ENCODE measurements around the gene ZNF107.
A peak's percentile ranks its signal among the peaks of the same experiment; 100 is the strongest.
"Not testable (repeated sequence)": the region's sequence is repeated elsewhere in the genome, so short reads cannot be mapped to it uniquely, and the experiment has no call there.

The ZNF107 gene

GRCh38 chr7:64666663-64667050 is 724 bp downstream of the ZNF107 start:
- Mint-ChIP-seq H3K4me1 (ENCODE audit: low read depth) (peaks cover 17% of the 10 kb centered on the region), H3K9me3 (peaks cover 43% of the 10 kb centered on the region), H3K4me3 (peak overlapping the region; percentile 97), H3K36me3 (ENCODE audit: low read depth) (peaks cover 44% of the 10 kb centered on the region), H3K27ac (peak overlapping the region; percentile 96), H3K27me3 (ENCODE audit: low read depth) (no peaks in the 10 kb centered on the region)

- peak overlapping the region; percentile 96 for H3K27ac Mint-ChIP-seq
- H3K36me3 Mint-ChIP-seq (ENCODE audit: low read depth): peaks cover 47% of the 10 kb centered on the region
- peak overlapping the region; percentile 97 for H3K4me3 Mint-ChIP-seq
- H3K27me3 Mint-ChIP-seq (ENCODE audit: low read depth): no peaks in the 10 kb centered on the region
- H3K4me1 Mint-ChIP-seq (ENCODE audit: low read depth): peaks cover 17% of the 10 kb centered on the region
- peaks cover 40% of the 10 kb centered on the region for H3K9me3 Mint-ChIP-seq
Measured at GRCh38 chr7:64667311-64667710, 1.4 kb downstream of the ZNF107 start.

GRCh38 chr7:64672414-64672813 is 6.5 kb downstream of the ZNF107 start:
- no peak overlapping the region for H3K4me3 Mint-ChIP-seq
- H3K27ac Mint-ChIP-seq: no peak overlapping the region
- H3K4me1 Mint-ChIP-seq (ENCODE audit: low read depth): peaks cover 8% of the 10 kb centered on the region

GRCh38 chr7:64685091-64685490 is 19.2 kb downstream of the ZNF107 start:
- Mint-ChIP-seq H3K4me1 (ENCODE audit: low read depth) (peaks cover 11% of the 10 kb centered on the region), H3K36me3 (ENCODE audit: low read depth) (peaks cover 27% of the 10 kb centered on the region), H3K27ac (no peak overlapping the region), H3K9me3 (peaks cover 15% of the 10 kb centered on the region), H3K27me3 (ENCODE audit: low read depth) (no peaks in the 10 kb centered on the region), H3K4me3 (no peak overlapping the region)

More at GRCh38 chr7:64672414-64672813, 6.5 kb downstream of the ZNF107 start:
- Mint-ChIP-seq H3K36me3 (ENCODE audit: low read depth) (peaks cover 81% of the 10 kb centered on the region), H3K9me3 (peaks cover 64% of the 10 kb centered on the region), H3K27me3 (ENCODE audit: low read depth) (no peaks in the 10 kb centered on the region)

- Mint-ChIP-seq H3K36me3 (ENCODE audit: low read depth) (peaks cover 27% of the 10 kb centered on the region), H3K9me3 (peaks cover 12% of the 10 kb centered on the region), H3K27ac (no peak overlapping the region), H3K4me3 (no peak overlapping the region), H3K27me3 (ENCODE audit: low read depth) (no peaks in the 10 kb centered on the region), H3K4me1 (ENCODE audit: low read depth) (peaks cover 11% of the 10 kb centered on the region)
Measured at GRCh38 chr7:64685741-64686140, 19.8 kb downstream of the ZNF107 start.

GRCh38 chr7:64686493-64687184 is 20.7 kb downstream of the ZNF107 start:
- peaks cover 35% of the 10 kb centered on the region for H3K36me3 Mint-ChIP-seq (ENCODE audit: low read depth)
- peaks cover 11% of the 10 kb centered on the region for H3K4me1 Mint-ChIP-seq (ENCODE audit: low read depth)
- no peak overlapping the region for H3K4me3 Mint-ChIP-seq
- H3K9me3 Mint-ChIP-seq: peaks cover 12% of the 10 kb centered on the region
- no peak overlapping the region for H3K27ac Mint-ChIP-seq
- no peaks in the 10 kb centered on the region for H3K27me3 Mint-ChIP-seq (ENCODE audit: low read depth)

- Mint-ChIP-seq H3K4me3 (no peak overlapping the region), H3K9me3 (peaks cover 18% of the 10 kb centered on the region), H3K36me3 (ENCODE audit: low read depth) (peaks cover 40% of the 10 kb centered on the region), H3K4me1 (ENCODE audit: low read depth) (peaks cover 11% of the 10 kb centered on the region), H3K27me3 (ENCODE audit: low read depth) (no peaks in the 10 kb centered on the region), H3K27ac (no peak overlapping the region)
Measured at GRCh38 chr7:64687249-64687648, 21.3 kb downstream of the ZNF107 start.

GRCh38 chr7:64688988-64689387 is 23.1 kb downstream of the ZNF107 start:
- H3K27me3 Mint-ChIP-seq (ENCODE audit: low read depth): no peaks in the 10 kb centered on the region
- peaks cover 53% of the 10 kb centered on the region for H3K36me3 Mint-ChIP-seq (ENCODE audit: low read depth)
- no peak overlapping the region for H3K27ac Mint-ChIP-seq
- peaks cover 25% of the 10 kb centered on the region for H3K9me3 Mint-ChIP-seq
- H3K4me1 Mint-ChIP-seq (ENCODE audit: low read depth): peaks cover 11% of the 10 kb centered on the region
- H3K4me3 Mint-ChIP-seq: no peak overlapping the region

GRCh38 chr7:64691831-64692230 is 25.9 kb downstream of the ZNF107 start:
- no peak overlapping the region for H3K4me3 Mint-ChIP-seq
- no peak overlapping the region for H3K27ac Mint-ChIP-seq
- peaks cover 67% of the 10 kb centered on the region for H3K36me3 Mint-ChIP-seq (ENCODE audit: low read depth)
- no peaks in the 10 kb centered on the region for H3K4me1 Mint-ChIP-seq (ENCODE audit: low read depth)
- H3K27me3 Mint-ChIP-seq (ENCODE audit: low read depth): no peaks in the 10 kb centered on the region
- H3K9me3 Mint-ChIP-seq: peaks cover 31% of the 10 kb centered on the region

- H3K27me3 Mint-ChIP-seq (ENCODE audit: low read depth); H3K4me3 Mint-ChIP-seq; H3K4me1 Mint-ChIP-seq (ENCODE audit: low read depth); H3K27ac Mint-ChIP-seq: not testable (repeated sequence)
- peaks cover 49% of the 10 kb centered on the region for H3K36me3 Mint-ChIP-seq (ENCODE audit: low read depth)
- H3K9me3 Mint-ChIP-seq: peaks cover 24% of the 10 kb centered on the region
Measured at GRCh38 chr7:64697863-64698262, 31.9 kb downstream of the ZNF107 start.

- no peak overlapping the region for H3K4me3 Mint-ChIP-seq
- peaks cover 43% of the 10 kb centered on the region for H3K36me3 Mint-ChIP-seq (ENCODE audit: low read depth)
- H3K27ac Mint-ChIP-seq: no peak overlapping the region
- no peaks in the 10 kb centered on the region for H3K4me1 Mint-ChIP-seq (ENCODE audit: low read depth)
- H3K27me3 Mint-ChIP-seq (ENCODE audit: low read depth): no peaks in the 10 kb centered on the region
- peaks cover 58% of the 10 kb centered on the region for H3K9me3 Mint-ChIP-seq
Measured at GRCh38 chr7:64706625-64707292, 40.8 kb downstream of the ZNF107 start.

GRCh38 chr7:64717896-64718295 is 52.0 kb downstream of the ZNF107 start:
- H3K4me3 Mint-ChIP-seq; H3K4me1 Mint-ChIP-seq (ENCODE audit: low read depth); H3K27me3 Mint-ChIP-seq (ENCODE audit: low read depth); H3K27ac Mint-ChIP-seq; H3K36me3 Mint-ChIP-seq (ENCODE audit: low read depth): not testable (repeated sequence)
- peaks cover 30% of the 10 kb centered on the region for H3K9me3 Mint-ChIP-seq

GRCh38 chr7:64729089-64729848 is 63.3 kb downstream of the ZNF107 start:
- Mint-ChIP-seq H3K4me1 (ENCODE audit: low read depth) (no peaks in the 10 kb centered on the region), H3K9me3 (peaks cover 60% of the 10 kb centered on the region)

GRCh38 chr7:64733550-64734240 is 67.8 kb downstream of the ZNF107 start:
- Mint-ChIP-seq H3K27me3 (ENCODE audit: low read depth) (no peaks in the 10 kb centered on the region), H3K9me3 (peaks cover 40% of the 10 kb centered on the region), H3K27ac (no peak overlapping the region), H3K36me3 (ENCODE audit: low read depth) (no peaks in the 10 kb centered on the region), H3K4me3 (no peak overlapping the region), H3K4me1 (ENCODE audit: low read depth) (no peaks in the 10 kb centered on the region)

More at GRCh38 chr7:64729089-64729848, 63.3 kb downstream of the ZNF107 start:
- H3K4me3 Mint-ChIP-seq: no peak overlapping the region
- no peaks in the 10 kb centered on the region for H3K27me3 Mint-ChIP-seq (ENCODE audit: low read depth)
- H3K27ac Mint-ChIP-seq: no peak overlapping the region
- no peaks in the 10 kb centered on the region for H3K36me3 Mint-ChIP-seq (ENCODE audit: low read depth)

All from T-helper 1 cell treated with Interleukin-12 subunit alpha and Interleukin-12 subunit beta and Interleukin-4 antibody, amounts not matched to agents 30 μg/mL and 1 μg/mL, for 36 hours (primary cell).